Measurements from ENCODE around the gene PAQR8. TPM values are rescaled to one million over a fixed set of nuclear protein-coding genes. Genes with fewer than 3 reads are reported as not detected.

The PAQR8 gene
- total RNA-seq, 1 donor from 2014 or later = 1.5 TPM

DNA sequence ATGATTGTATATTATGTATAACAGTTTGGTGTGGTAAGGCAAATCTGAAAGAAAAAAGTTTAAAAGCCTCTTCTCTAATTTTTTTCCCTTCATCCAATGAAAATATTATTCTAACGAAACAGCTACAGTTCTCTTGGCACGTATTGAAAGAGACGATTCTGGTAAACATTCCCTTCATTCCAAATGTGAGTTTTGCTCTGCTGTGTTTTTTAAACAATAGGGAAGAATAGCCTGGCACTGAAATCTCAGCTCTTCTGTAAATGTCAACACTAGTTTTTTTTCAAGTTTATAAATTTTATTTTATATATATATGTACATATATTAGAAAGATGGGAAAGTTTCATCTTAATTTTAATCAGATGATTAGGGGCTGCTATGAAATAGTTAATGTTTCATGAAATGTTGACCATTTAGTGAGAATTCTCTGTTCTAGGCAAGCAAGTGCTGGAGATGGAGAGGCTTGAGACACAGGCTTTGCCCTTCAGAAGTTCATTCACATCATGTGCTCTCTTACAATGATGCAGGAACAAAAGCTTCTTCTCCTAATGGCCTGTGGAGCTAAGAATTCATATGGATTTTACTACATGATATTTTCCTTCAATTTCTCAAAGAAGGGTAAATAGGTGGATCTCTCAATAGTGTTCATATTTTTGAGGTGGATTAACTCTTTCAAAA is 4.1 kb downstream of the PAQR8 start:
- Histone ChIP-seq H3K27ac (ENCODE audit: low read depth, low read length) (no peak overlapping the region), H3K4me3 (ENCODE audit: insufficient read depth, low read depth, low read length) (no peak overlapping the region), H3K36me3 (ENCODE audit: insufficient read depth, low read length) (no peaks in the 10 kb centered on the region), H2AFZ (ENCODE audit: low read depth, low read length) (no peak overlapping the region), H3K4me1 (ENCODE audit: insufficient read depth, low read length) (peaks cover 10% of the 10 kb centered on the region), H3K27me3 (ENCODE audit: insufficient read depth, low read length) (no peaks in the 10 kb centered on the region), H3K79me2 (ENCODE audit: insufficient read depth, low read length) (no peaks in the 10 kb centered on the region), H3K4me2 (ENCODE audit: low read length) (no peak overlapping the region), H3K9ac (ENCODE audit: low read length) (no peak overlapping the region), H3K9me3 (ENCODE audit: insufficient read depth, low read depth, low read length) (no peaks in the 10 kb centered on the region), H4K20me1 (ENCODE audit: insufficient read depth, low read length) (peaks cover 12% of the 10 kb centered on the region)
- FAIRE-seq = no peak
- no peaks in the 10 kb centered on the region for H3K9me3 Mint-ChIP-seq (ENCODE audit: unreplicated experiment)
- H3K27me3 Mint-ChIP-seq (ENCODE audit: low read depth, unreplicated experiment) = no peaks in the 10 kb centered on the region
- peaks cover 5% of the 10 kb centered on the region for H3K4me1 Mint-ChIP-seq (ENCODE audit: low read depth, unreplicated experiment)
- no peak for TF ChIP-seq EZH2 (IDR thresholded peaks at IDR 0.05; ENCODE audit: insufficient read depth, low read length)
- TF ChIP-seq, protein P1, sequence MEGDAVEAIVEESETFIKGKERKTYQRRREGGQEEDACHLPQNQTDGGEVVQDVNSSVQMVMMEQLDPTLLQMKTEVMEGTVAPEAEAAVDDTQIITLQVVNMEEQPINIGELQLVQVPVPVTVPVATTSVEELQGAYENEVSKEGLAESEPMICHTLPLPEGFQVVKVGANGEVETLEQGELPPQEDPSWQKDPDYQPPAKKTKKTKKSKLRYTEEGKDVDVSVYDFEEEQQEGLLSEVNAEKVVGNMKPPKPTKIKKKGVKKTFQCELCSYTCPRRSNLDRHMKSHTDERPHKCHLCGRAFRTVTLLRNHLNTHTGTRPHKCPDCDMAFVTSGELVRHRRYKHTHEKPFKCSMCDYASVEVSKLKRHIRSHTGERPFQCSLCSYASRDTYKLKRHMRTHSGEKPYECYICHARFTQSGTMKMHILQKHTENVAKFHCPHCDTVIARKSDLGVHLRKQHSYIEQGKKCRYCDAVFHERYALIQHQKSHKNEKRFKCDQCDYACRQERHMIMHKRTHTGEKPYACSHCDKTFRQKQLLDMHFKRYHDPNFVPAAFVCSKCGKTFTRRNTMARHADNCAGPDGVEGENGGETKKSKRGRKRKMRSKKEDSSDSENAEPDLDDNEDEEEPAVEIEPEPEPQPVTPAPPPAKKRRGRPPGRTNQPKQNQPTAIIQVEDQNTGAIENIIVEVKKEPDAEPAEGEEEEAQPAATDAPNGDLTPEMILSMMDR (IDR thresholded peaks at IDR 0.05; ENCODE audit: insufficient read depth, low read depth, low read length) = no peak
- no peak overlapping the region for H3K4me3 Mint-ChIP-seq (ENCODE audit: unreplicated experiment)
- no peak for DNase-seq (ENCODE audit: low read depth)
- H3K36me3 Mint-ChIP-seq (ENCODE audit: low read depth, unreplicated experiment) = peaks cover 5% of the 10 kb centered on the region
- no peak overlapping the region for H3K27ac Mint-ChIP-seq (ENCODE audit: unreplicated experiment)

DNA sequence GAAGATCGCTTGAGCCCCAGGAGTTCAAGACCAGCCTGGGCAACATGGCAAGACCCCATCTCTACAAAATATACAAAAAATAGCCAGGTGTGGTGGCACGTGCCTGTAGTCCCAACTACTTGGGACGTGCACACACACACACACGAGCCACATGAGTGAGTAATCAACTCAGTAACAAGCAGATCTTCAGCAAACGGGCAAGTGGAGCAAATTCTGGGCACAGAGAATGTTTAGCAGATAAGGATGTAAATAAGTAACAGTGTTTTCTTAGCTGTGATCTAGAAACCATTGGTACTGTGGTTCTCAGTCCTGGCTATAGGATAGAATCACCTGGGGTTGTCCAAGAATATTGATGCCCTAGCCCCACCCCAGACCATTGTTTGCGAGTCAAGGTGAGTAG is 6.1 kb downstream of the PAQR8 start:
- Histone ChIP-seq H3K27me3 (ENCODE audit: insufficient read depth, low read length) (no peaks in the 10 kb centered on the region), H3K9me3 (ENCODE audit: insufficient read depth, low read depth, low read length) (no peaks in the 10 kb centered on the region), H3K27ac (ENCODE audit: low read depth, low read length) (no peak overlapping the region), H3K4me2 (ENCODE audit: low read length) (no peak overlapping the region), H2AFZ (ENCODE audit: low read depth, low read length) (no peak overlapping the region), H3K4me1 (ENCODE audit: insufficient read depth, low read length) (peaks cover 6% of the 10 kb centered on the region), H3K36me3 (ENCODE audit: insufficient read depth, low read length) (no peaks in the 10 kb centered on the region), H3K9ac (ENCODE audit: low read length) (no peak overlapping the region), H4K20me1 (ENCODE audit: insufficient read depth, low read length) (peaks cover 16% of the 10 kb centered on the region), H3K79me2 (ENCODE audit: insufficient read depth, low read length) (no peaks in the 10 kb centered on the region), H3K4me3 (ENCODE audit: insufficient read depth, low read depth, low read length) (no peak overlapping the region)
- FAIRE-seq (no peak), DNase-seq (ENCODE audit: low read depth) (no peak)
- peaks cover 2% of the 10 kb centered on the region for H3K4me1 Mint-ChIP-seq (ENCODE audit: low read depth, unreplicated experiment)
- no peak overlapping the region for H3K27ac Mint-ChIP-seq (ENCODE audit: unreplicated experiment)
- no peak for TF ChIP-seq EZH2 (IDR thresholded peaks at IDR 0.05; ENCODE audit: insufficient read depth, low read length)
- TF ChIP-seq, protein P1 (IDR thresholded peaks at IDR 0.05; ENCODE audit: insufficient read depth, low read depth, low read length) = no peak
- peaks cover 5% of the 10 kb centered on the region for H3K36me3 Mint-ChIP-seq (ENCODE audit: low read depth, unreplicated experiment)
- H3K27me3 Mint-ChIP-seq (ENCODE audit: low read depth, unreplicated experiment) = no peaks in the 10 kb centered on the region
- no peak overlapping the region for H3K4me3 Mint-ChIP-seq (ENCODE audit: unreplicated experiment)
- H3K9me3 Mint-ChIP-seq (ENCODE audit: unreplicated experiment) = no peaks in the 10 kb centered on the region

DNA sequence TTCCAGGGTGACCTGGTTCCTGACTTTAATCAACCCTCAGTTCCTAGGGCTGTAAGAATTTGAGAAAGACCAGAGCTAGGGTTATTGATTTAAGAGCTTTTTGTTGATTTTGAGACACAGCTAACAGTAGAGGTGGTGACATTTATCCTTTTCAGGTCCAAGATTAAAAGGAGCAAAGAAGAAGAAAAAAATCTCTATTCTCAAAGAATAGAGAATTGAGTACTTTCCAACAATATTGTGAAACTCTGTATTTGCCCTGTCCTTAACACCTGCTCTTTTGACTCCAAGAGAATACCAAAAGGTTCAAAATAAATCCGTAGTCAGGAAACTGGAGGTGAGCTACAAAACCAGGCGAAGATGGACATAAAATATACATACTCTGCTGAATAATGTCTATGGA is 7.3 kb downstream of the PAQR8 start:
- Mint-ChIP-seq H3K27ac (ENCODE audit: unreplicated experiment) (no peak overlapping the region), H3K9me3 (ENCODE audit: unreplicated experiment) (peaks cover 3% of the 10 kb centered on the region), H3K4me1 (ENCODE audit: low read depth, unreplicated experiment) (no peaks in the 10 kb centered on the region), H3K36me3 (ENCODE audit: low read depth, unreplicated experiment) (peaks cover 8% of the 10 kb centered on the region), H3K4me3 (ENCODE audit: unreplicated experiment) (no peak overlapping the region), H3K27me3 (ENCODE audit: low read depth, unreplicated experiment) (no peaks in the 10 kb centered on the region)
- no peak for FAIRE-seq
- no peak for DNase-seq (ENCODE audit: low read depth)
- Histone ChIP-seq H2AFZ (ENCODE audit: low read depth, low read length) (no peak overlapping the region), H3K79me2 (ENCODE audit: insufficient read depth, low read length) (no peaks in the 10 kb centered on the region), H3K27me3 (ENCODE audit: insufficient read depth, low read length) (no peaks in the 10 kb centered on the region), H3K27ac (ENCODE audit: low read depth, low read length) (no peak overlapping the region), H3K9me3 (ENCODE audit: insufficient read depth, low read depth, low read length) (no peaks in the 10 kb centered on the region), H3K36me3 (ENCODE audit: insufficient read depth, low read length) (no peaks in the 10 kb centered on the region), H3K9ac (ENCODE audit: low read length) (no peak overlapping the region), H3K4me2 (ENCODE audit: low read length) (no peak overlapping the region), H4K20me1 (ENCODE audit: insufficient read depth, low read length) (peaks cover 12% of the 10 kb centered on the region), H3K4me3 (ENCODE audit: insufficient read depth, low read depth, low read length) (no peak overlapping the region), H3K4me1 (ENCODE audit: insufficient read depth, low read length) (no peaks in the 10 kb centered on the region)
- TF ChIP-seq, protein P1 (IDR thresholded peaks at IDR 0.05; ENCODE audit: insufficient read depth, low read depth, low read length) = no peak
- TF ChIP-seq EZH2 (IDR thresholded peaks at IDR 0.05; ENCODE audit: insufficient read depth, low read length) = no peak
